Esophagus (tissue), 2 donors: Measurements from ENCODE around the gene SYNGR3. TPM values are rescaled to one million over a fixed set of nuclear protein-coding genes. Genes with fewer than 3 reads are reported as not detected.
A peak's percentile ranks its signal among the peaks of the same experiment; 100 is the strongest.

Source experiments
- H3K27ac ChIP-seq, 2 donors: one replicate each; pipeline ENCODE4 v1.5.1; 2013; ENCODE audit warnings: low read depth in 2 of 2, mild to moderate bottlenecking in 2 of 2, inconsistent platforms in 1 of 2, low read length in 1 of 2, moderate library complexity in 1 of 2
- H3K27me3 ChIP-seq, 2 donors: one replicate each; pipeline ENCODE4 v1.6.1; 2013; ENCODE audit warnings: low read length in 2 of 2, control low read depth in 1 of 2, mild to moderate bottlenecking in 1 of 2; ENCODE audit not compliant: insufficient read depth in 2 of 2, control insufficient read depth in 1 of 2
- H3K36me3 ChIP-seq, 2 donors: one replicate each; pipeline ENCODE4 v1.6.1; 2013; ENCODE audit warnings: low read length in 1 of 2; ENCODE audit not compliant: control insufficient read depth in 2 of 2, insufficient read depth in 2 of 2
- H3K4me1 ChIP-seq, 2 donors: one replicate each; pipeline ENCODE4 v1.6.1; 2013; ENCODE audit warnings: low read length in 1 of 2; ENCODE audit not compliant: control insufficient read depth in 2 of 2, insufficient read depth in 2 of 2
- H3K4me3 ChIP-seq, 2 donors: one replicate each; pipeline ENCODE4 v1.5.1; 2013; ENCODE audit warnings: low read length in 2 of 2, mild to moderate bottlenecking in 2 of 2, low read depth in 1 of 2, moderate library complexity in 1 of 2
- H3K9me3 ChIP-seq, 2 donors: one replicate each; pipeline ENCODE4 v1.6.1; 2013; ENCODE audit warnings: mild to moderate bottlenecking in 2 of 2, low read depth in 1 of 2, low read length in 1 of 2, moderate library complexity in 1 of 2; ENCODE audit not compliant: control insufficient read depth in 2 of 2, insufficient read depth in 1 of 2
- WGBS, 2 donors: extraction: QIAGEN DNeasy Blood & Tissue Kit; methylation state at CpG; one replicate each; pipeline ENCODE4 v1.1.7; 2013; 5-methylcytosine and 5-hydroxymethylcytosine counted together
- polyA plus RNA-seq, 2 donors: library from polyadenylated mRNA; stranded (reverse); fragments of 200-250 nt; gene quantifications; one replicate each; pipeline ENCODE4 v1.2.3, GENCODE V29; 2013
- donor health status: healthy with polysubstance abuse.
- donor health status: Bipolar disorder and iron deficiency.

SYNGR3 gene
- under 1 TPM; 0.06 to 0.36 TPM for polyA plus RNA-seq

- 5 to 6% methylated on average over 48 to 67 of the region's 67 CpGs for WGBS, 2 donors
- H3K4me1 ChIP-seq: peaks cover 12 to 35% of the 10 kb centered on the region in 2 donors
- H3K9me3 ChIP-seq: peaks cover 0 to 4% of the 10 kb centered on the region in 2 donors
- peak within 1 kb of the TSS; percentile 17 to 33 for H3K4me3 ChIP-seq
- H3K27me3 ChIP-seq: peaks cover 0 to 18% of the 10 kb centered on the region in 2 donors
- peaks cover 0 to 12% of the 10 kb centered on the region in 2 donors for H3K36me3 ChIP-seq
- H3K27ac ChIP-seq: peak within 1 kb of the TSS in 1 of 2 donors; percentile 6
Observed at GRCh38 chr16:1989209-1990100, at the start of gene SYNGR3. Gene SYNGR3 (plus strand): TSS chr16:1989970. CDS start chr16:1990103, 133 bp downstream.

GRCh38 chr16:1940273-1941161, 49.3 kb upstream of the SYNGR3 start:
- Histone ChIP-seq H3K27me3 (no peaks in the 10 kb centered on the region), H3K4me1 (peaks cover 0 to 2% of the 10 kb centered on the region in 2 donors), H3K4me3 (no peak overlapping the region), H3K36me3 (peaks cover 0 to 28% of the 10 kb centered on the region in 2 donors), H3K9me3 (no peaks in the 10 kb centered on the region), H3K27ac (no peak overlapping the region)
- 72 to 87% methylated on average over 22 to 23 of the region's 23 CpGs for WGBS, 2 donors

- Histone ChIP-seq H3K36me3 (peaks cover 0 to 28% of the 10 kb centered on the region in 2 donors), H3K27ac (peak overlapping the region; percentile 83 to 94), H3K4me3 (peak overlapping the region in 1 of 2 donors; percentile 87), H3K27me3 (no peaks in the 10 kb centered on the region), H3K4me1 (peaks cover 0 to 2% of the 10 kb centered on the region in 2 donors), H3K9me3 (no peaks in the 10 kb centered on the region)
- 65 to 86% methylated on average over 30 of the region's 30 CpGs for WGBS, 2 donors
Observed at GRCh38 chr16:1941162-1942046, 48.4 kb upstream of the SYNGR3 start.

GRCh38 chr16:1942047-1942809, 47.5 kb upstream of the SYNGR3 start:
- Histone ChIP-seq H3K27me3 (no peaks in the 10 kb centered on the region), H3K4me3 (peak overlapping the region; percentile 74 to 87), H3K4me1 (peaks cover 0 to 2% of the 10 kb centered on the region in 2 donors), H3K27ac (peak overlapping the region; percentile 83 to 94), H3K36me3 (peaks cover 0 to 24% of the 10 kb centered on the region in 2 donors), H3K9me3 (no peaks in the 10 kb centered on the region)
- WGBS, 2 donors: 12 to 17% methylated on average over 15 to 17 of the region's 17 CpGs

GRCh38 chr16:1942810-1943726, 46.7 kb upstream of the SYNGR3 start, which contains the start of gene MSRB1:
Gene MSRB1 (minus strand): TSS chr16:1943199. CDS start chr16:1943156, 43 bp downstream.
- Histone ChIP-seq H3K27me3 (no peaks in the 10 kb centered on the region), H3K9me3 (no peaks in the 10 kb centered on the region), H3K4me1 (peaks cover 0 to 2% of the 10 kb centered on the region in 2 donors), H3K36me3 (peaks cover 0 to 21% of the 10 kb centered on the region in 2 donors), H3K27ac (peak within 1 kb of the TSS; percentile 83 to 94), H3K4me3 (peak within 1 kb of the TSS; percentile 74 to 87)
- 1% methylated on average over 66 to 77 of the region's 77 CpGs for WGBS, 2 donors

GRCh38 chr16:1944612-1945199, 45.1 kb upstream of the SYNGR3 start:
- peaks cover 0 to 2% of the 10 kb centered on the region in 2 donors for H3K4me1 ChIP-seq
- WGBS, 2 donors: 92% methylated on average over 21 of the region's 21 CpGs
- H3K27me3 ChIP-seq: no peaks in the 10 kb centered on the region
- no peaks in the 10 kb centered on the region for H3K9me3 ChIP-seq
- H3K36me3 ChIP-seq: peaks cover 0 to 7% of the 10 kb centered on the region in 2 donors
- no peak overlapping the region for H3K27ac ChIP-seq
- H3K4me3 ChIP-seq: no peak overlapping the region

- Histone ChIP-seq H3K27me3 (no peaks in the 10 kb centered on the region), H3K9me3 (no peaks in the 10 kb centered on the region), H3K36me3 (peaks cover 0 to 2% of the 10 kb centered on the region in 2 donors), H3K4me3 (no peak overlapping the region), H3K27ac (no peak overlapping the region), H3K4me1 (peaks cover 6% of the 10 kb centered on the region in 2 donors)
- 81 to 85% methylated on average over 19 of the region's 19 CpGs for WGBS, 2 donors
Observed at GRCh38 chr16:1945559-1946391, 44.0 kb upstream of the SYNGR3 start.
